Fibroblast of the aortic adventitia (primary cell): ENCODE measurements around the gene ATP5IF1. TPM values are rescaled to one million over a fixed set of nuclear protein-coding genes. Genes with fewer than 3 reads are reported as not detected.

Experiments used
- DNase-seq: peaks from one replicate; pipeline ENCODE4 v3.0.0-alpha.2; 2010; ENCODE audit warnings: low read depth
- H3K4me3 ChIP-seq: 2 replicates; pipeline ENCODE4 v1.5.1; 2011; ENCODE audit warnings: low read depth, mild to moderate bottlenecking, control low read depth, low read length, moderate library complexity
- total RNA-seq: library from RNA; depleted of rRNA; stranded (reverse); fragments of >200 nt; gene quantifications from 2 replicates; pipeline ENCODE4 v1.2.3, GENCODE V29; 2012; ENCODE audit warnings: low replicate concordance
- TF ChIP-seq, protein P1 (sequence below): IDR thresholded peaks from 2 replicates; pipeline ENCODE4 v1.5.1; 2011; ENCODE audit warnings: mild to moderate bottlenecking, low read length, control low read depth, inconsistent platforms; ENCODE audit not compliant: insufficient read depth

Gene ATP5IF1
- total RNA-seq, 1 donor, result 108 TPM

DNA sequence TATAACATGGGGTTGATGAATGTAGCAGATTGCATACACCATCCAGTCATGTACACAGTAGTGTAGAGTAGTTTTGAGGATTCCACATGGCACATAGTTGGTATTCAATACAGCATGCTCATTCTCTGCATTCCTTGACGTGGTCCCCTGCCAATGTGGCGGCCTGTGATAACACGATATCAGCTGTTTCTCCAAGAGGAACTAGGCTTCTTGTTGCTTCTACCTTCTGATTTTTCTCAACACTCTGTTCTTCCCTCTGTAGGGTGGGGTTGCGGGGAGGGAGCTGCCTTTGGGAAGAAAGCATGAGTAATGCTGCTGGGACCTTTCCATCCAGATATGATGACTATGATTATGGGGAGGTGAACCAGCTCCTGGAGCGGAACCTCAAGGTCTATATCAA is 42.8 kb downstream of the ATP5IF1 start:
- TF ChIP-seq, protein P1, sequence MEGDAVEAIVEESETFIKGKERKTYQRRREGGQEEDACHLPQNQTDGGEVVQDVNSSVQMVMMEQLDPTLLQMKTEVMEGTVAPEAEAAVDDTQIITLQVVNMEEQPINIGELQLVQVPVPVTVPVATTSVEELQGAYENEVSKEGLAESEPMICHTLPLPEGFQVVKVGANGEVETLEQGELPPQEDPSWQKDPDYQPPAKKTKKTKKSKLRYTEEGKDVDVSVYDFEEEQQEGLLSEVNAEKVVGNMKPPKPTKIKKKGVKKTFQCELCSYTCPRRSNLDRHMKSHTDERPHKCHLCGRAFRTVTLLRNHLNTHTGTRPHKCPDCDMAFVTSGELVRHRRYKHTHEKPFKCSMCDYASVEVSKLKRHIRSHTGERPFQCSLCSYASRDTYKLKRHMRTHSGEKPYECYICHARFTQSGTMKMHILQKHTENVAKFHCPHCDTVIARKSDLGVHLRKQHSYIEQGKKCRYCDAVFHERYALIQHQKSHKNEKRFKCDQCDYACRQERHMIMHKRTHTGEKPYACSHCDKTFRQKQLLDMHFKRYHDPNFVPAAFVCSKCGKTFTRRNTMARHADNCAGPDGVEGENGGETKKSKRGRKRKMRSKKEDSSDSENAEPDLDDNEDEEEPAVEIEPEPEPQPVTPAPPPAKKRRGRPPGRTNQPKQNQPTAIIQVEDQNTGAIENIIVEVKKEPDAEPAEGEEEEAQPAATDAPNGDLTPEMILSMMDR, result no peak
- DNase-seq, result no peak
- no peak overlapping the region for H3K4me3 ChIP-seq

DNA sequence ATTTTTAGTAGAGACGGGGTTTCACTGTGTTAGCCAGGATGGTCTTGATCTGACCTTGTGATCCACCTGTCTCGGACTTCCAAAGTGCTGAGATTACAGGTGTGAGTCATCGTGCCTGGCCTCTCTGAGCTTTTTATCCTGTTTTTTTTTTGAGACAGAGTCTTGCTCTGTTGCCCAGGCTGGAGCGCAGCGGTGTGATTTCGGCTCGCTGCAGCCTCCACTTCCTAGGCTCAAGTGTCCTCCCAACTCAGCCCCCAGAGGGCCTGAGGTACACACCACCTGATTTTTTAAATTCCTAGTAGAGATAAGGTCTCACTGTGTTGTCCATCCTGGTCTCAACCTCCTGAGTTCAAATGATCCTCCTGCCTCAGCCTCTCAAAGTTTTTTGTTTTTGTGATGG is 43.8 kb downstream of the ATP5IF1 start:
- no peak for DNase-seq

DNA sequence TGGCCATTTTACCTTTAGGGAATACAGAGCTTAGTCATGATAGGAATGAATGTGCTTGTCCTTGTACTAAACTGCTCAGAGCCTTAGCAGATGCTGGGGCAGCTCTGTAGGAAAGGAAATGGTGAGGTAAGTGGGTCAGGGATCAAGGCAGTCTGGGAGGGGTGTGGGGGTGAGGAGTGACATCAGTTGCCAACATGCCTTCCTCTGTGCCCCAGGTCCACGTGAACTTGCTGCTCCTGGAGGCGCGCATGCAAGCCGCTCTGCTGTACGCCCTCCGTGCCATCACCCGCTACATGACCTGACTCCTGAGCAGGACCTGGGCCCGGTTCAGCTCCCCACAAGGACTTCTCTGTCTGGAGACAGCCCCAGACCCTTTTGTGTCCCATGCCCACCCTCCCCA is 44.6 kb downstream of the ATP5IF1 start:
- no peak for DNase-seq
- H3K4me3 ChIP-seq, result no peak overlapping the region
- TF ChIP-seq, protein P1, result no peak

More for the DNA sequence above, 43.8 kb downstream of the ATP5IF1 start:
- H3K4me3 ChIP-seq, result no peak overlapping the region
- TF ChIP-seq, protein P1, result no peak

DNA sequence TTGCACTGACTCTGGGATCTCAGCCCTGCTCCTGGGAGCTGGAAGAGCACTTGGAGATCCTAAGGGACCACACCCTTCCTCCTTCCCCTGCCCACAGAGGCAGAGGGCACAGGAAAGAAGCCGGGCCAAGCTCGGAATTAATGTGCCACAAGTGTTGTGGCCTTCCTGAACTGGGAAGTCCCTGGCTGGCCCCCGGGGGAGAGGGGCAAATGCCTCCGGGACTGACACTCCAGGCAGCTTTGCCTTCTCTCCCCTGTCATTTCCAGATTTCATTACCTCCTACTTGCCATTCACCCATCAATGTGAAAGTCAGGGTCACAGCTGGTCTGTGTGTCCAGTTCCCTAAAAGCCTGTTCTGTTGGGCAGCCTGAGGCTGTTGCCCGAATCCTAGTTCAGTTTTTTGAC is 45.1 kb downstream of the ATP5IF1 start:
- TF ChIP-seq, protein P1, result no peak
- DNase-seq, result no peak

DNA sequence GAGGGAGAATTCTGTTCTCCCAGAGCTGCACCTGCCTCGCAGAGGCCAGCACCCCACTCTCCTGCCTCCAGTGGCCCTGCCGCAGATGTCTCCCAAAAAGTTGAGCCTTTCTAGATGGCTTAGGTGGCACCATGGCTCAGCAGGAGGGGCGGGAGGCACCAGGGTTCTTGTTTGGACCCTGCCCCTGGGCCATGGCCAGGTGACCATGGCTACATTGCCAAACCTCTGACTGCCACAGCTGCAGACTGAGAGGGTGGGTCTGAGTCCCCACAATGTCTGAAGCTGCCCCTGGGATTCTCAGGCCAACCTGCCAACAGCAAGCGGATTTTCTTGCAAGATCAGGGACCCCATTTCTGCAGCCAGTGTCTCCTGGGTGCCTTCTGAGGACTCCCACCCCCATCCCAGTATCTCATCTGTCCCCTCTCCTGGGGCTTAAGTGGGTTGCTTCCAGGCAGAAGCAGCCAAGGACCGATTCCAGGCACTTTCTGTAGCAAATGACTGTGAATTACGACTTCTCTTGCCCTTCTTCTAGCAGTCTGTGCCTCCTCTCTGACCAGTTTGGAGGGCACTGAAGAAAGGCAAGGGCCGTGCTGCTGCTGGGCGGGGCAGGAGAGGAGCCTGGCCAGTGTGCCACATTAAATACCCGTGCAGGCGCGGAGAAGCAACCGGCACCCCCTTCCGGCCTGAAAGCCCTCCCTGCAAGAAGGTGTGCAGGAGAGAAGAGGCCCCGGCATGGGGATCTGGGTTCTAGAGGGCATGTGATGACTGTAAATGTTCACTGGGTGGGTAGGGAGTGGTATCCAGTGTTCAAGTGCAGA is 45.9 kb downstream of the ATP5IF1 start:
- no peak overlapping the region for H3K4me3 ChIP-seq
- TF ChIP-seq, protein P1, result no peak

More for the DNA sequence above, 45.1 kb downstream of the ATP5IF1 start:
- no peak overlapping the region for H3K4me3 ChIP-seq

DNA sequence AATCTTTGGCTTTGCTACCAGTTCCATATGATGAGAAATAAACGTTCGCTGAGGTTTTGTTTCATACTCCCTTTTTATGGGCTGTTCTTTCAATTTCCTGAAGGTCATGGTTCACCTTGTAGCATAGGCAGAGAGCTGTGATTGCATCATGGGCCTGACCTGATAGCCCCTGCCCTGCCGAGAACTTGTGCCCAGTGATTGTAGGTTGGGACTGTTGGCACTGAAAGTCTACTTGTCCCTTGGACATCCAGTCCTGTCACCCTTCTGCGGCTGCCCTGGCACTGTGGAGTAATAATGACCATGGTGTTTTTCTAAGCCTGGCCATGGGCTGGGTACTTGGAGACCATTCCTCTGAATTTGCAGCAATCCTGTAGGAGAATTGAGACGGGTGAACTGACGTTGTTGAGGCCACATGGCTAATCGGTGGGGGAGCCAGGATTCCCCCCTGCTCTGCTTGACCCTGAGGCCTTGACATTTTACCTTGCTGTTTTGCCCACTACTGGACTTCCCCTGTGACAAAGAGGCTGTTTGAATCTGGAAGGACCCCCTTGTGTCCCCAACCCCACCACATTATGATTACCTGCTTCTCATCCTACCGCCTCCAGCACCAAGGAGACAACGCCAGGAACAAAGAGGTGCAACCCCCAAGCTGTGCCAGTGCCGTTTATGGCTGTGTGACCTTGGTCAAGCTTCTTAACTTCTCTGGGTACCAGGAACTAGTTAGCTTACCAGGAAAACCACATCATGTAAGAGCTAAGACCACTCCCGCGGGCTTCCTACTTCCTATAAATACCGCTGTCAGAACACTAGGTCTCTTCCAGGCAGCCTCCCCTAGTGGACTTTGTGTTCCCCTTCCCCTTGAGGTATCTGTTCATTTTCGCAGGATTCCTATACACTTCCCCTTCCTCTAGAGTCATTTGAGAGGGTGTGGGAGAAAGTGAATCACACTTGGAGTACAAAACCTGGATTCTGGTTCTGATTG is 46.8 kb downstream of the ATP5IF1 start:
- no peak for DNase-seq
- TF ChIP-seq, protein P1, result no peak
- H3K4me3 ChIP-seq, result no peak overlapping the region

More for the DNA sequence above, 45.9 kb downstream of the ATP5IF1 start:
- no peak for DNase-seq
